Fibroblast of lung (primary cell): ENCODE measurements around the gene FSHR. TPM values are rescaled to one million over a fixed set of nuclear protein-coding genes. Genes with fewer than 3 reads are reported as not detected.

Source experiments
- DNase-seq, 2 donors: peaks; one replicate each; pipeline versions ENCODE4 v3.0.0 to v3.0.0-alpha.2; 2010; ENCODE audit warnings: low read depth in 2 of 2
- H2AFZ ChIP-seq: 2 replicates; pipeline ENCODE4 v1.5.1; 2012; ENCODE audit warnings: low read length, control low read depth, inconsistent platforms
- H3K27ac ChIP-seq: 2 replicates; pipeline ENCODE4 v1.5.1; 2011; ENCODE audit warnings: low read length, control low read depth; ENCODE audit not compliant: insufficient read depth
- H3K27me3 ChIP-seq: 2 replicates; pipeline ENCODE4 v1.5.1; 2011; ENCODE audit warnings: mild to moderate bottlenecking, low read length; ENCODE audit not compliant: control insufficient read depth, insufficient read depth
- H3K36me3 ChIP-seq: 2 replicates; pipeline ENCODE4 v1.5.1; 2011; ENCODE audit warnings: low read length; ENCODE audit not compliant: control insufficient read depth, insufficient read depth
- H3K4me1 ChIP-seq: 2 replicates; pipeline ENCODE4 v1.5.1; 2011; ENCODE audit warnings: low read length; ENCODE audit not compliant: control insufficient read depth, insufficient read depth; ENCODE audit errors: extremely low read depth
- H3K4me2 ChIP-seq: 2 replicates; pipeline ENCODE4 v1.5.1; 2011; ENCODE audit warnings: low read length, control low read depth; ENCODE audit not compliant: insufficient read depth; ENCODE audit errors: extremely low read depth
- H3K4me3 ChIP-seq, 4 experiments: fragments of 200-600 bp in 1 of 4; sonication (generic) in 1 of 4; replicated peaks in 1 of 4; 2 replicates each; pipeline ENCODE4 v1.5.1; 2011 to 2016; ENCODE audit warnings: low read length in 4 of 4, low read depth in 3 of 4, mild to moderate bottlenecking in 3 of 4, control low read depth in 2 of 4, inconsistent platforms in 1 of 4, mixed read lengths in 1 of 4; ENCODE audit not compliant: insufficient read depth in 1 of 4; ENCODE audit errors: control extremely low read depth in 1 of 4
- H3K79me2 ChIP-seq: 2 replicates; pipeline ENCODE4 v1.5.1; 2012; ENCODE audit warnings: mild to moderate bottlenecking, low read length, inconsistent platforms; ENCODE audit not compliant: control insufficient read depth, insufficient read depth
- H3K9ac ChIP-seq: 2 replicates; pipeline ENCODE4 v1.5.1; 2011; ENCODE audit warnings: mild to moderate bottlenecking, low read length, control low read depth; ENCODE audit not compliant: insufficient read depth
- H3K9me3 ChIP-seq: 2 replicates; pipeline ENCODE4 v1.5.1; 2012; ENCODE audit warnings: low read depth, low read length; ENCODE audit not compliant: control insufficient read depth, insufficient read depth
- H4K20me1 ChIP-seq: 2 replicates; pipeline ENCODE4 v1.5.1; 2011; ENCODE audit warnings: low read length; ENCODE audit not compliant: control insufficient read depth, insufficient read depth; ENCODE audit errors: extremely low read depth
- CTCF ChIP-seq, 2 donors: IDR thresholded peaks in 1 of 2; conservative IDR thresholded peaks in 1 of 2; 1 replicate in 1 of 2; 2 replicates in 1 of 2; pipeline ENCODE4 v1.5.1; 2011 to 2012; ENCODE audit warnings: low read length in 2 of 2, control low read depth in 1 of 2, inconsistent platforms in 1 of 2, low read depth in 1 of 2, mild to moderate bottlenecking in 1 of 2
- EZH2 ChIP-seq: IDR thresholded peaks from 2 replicates; pipeline ENCODE4 v1.5.1; 2012; ENCODE audit warnings: low read length, control low read depth, mild to moderate bottlenecking; ENCODE audit errors: missing control alignments
- polyA plus RNA-seq, 2 donors: library from polyadenylated mRNA; depleted of rRNA in 1 of 2; stranded (reverse) in 1 of 2; unstranded in 1 of 2; fragments of >200 nt; gene quantifications; 2 replicates each; pipeline ENCODE4 v1.2.1, GENCODE V29; 2011 to 2012; ENCODE audit warnings: missing spikeins in 1 of 2
- total RNA-seq: library from RNA; depleted of rRNA; stranded (reverse); fragments of >200 nt; gene quantifications from 2 replicates; pipeline ENCODE4 v1.2.1, GENCODE V29; 2014

FSHR gene
- total and polyA plus RNA-seq, 2 donors (not counting 1 experiment from before 2014, with no cell fraction given): not detected

GRCh38 chr2:48929571-48930301 lies 224.6 kb downstream of the FSHR start:
- no peaks in the 10 kb centered on the region for H3K36me3 ChIP-seq

GRCh38 chr2:48927355-48927754 lies 227.0 kb downstream of the FSHR start:
- no peak overlapping the region for H2AFZ ChIP-seq
- H3K79me2 ChIP-seq: no peaks in the 10 kb centered on the region
- no peak overlapping the region for H3K4me2 ChIP-seq
- no peaks in the 10 kb centered on the region for H3K36me3 ChIP-seq
- no peak overlapping the region for H3K9ac ChIP-seq
- TF ChIP-seq EZH2 (no peak), CTCF (conservative IDR thresholded peaks at IDR 0.05 in 1 of 2, IDR thresholded peaks at IDR 0.05 in 1 of 2; ENCODE audit: low read depth in 1 of 2, low read length in 2 of 2) (no peak)
- H3K27ac ChIP-seq: no peak overlapping the region
- DNase-seq: no peak
- H3K27me3 ChIP-seq: no peaks in the 10 kb centered on the region
- no peaks in the 10 kb centered on the region for H4K20me1 ChIP-seq
- H3K9me3 ChIP-seq: no peaks in the 10 kb centered on the region
- no peak overlapping the region for H3K4me3 ChIP-seq
- no peaks in the 10 kb centered on the region for H3K4me1 ChIP-seq

More at GRCh38 chr2:48929571-48930301, 224.6 kb downstream of the FSHR start:
- no peak for TF ChIP-seq CTCF (conservative IDR thresholded peaks at IDR 0.05 in 1 of 2, IDR thresholded peaks at IDR 0.05 in 1 of 2; ENCODE audit: low read depth in 1 of 2, low read length in 2 of 2)
- TF ChIP-seq EZH2: no peak
- H4K20me1 ChIP-seq: no peaks in the 10 kb centered on the region
- no peaks in the 10 kb centered on the region for H3K4me1 ChIP-seq
- no peak overlapping the region for H2AFZ ChIP-seq
- H3K4me3 ChIP-seq: no peak overlapping the region
- no peak overlapping the region for H3K27ac ChIP-seq
- no peak overlapping the region for H3K4me2 ChIP-seq
- H3K27me3 ChIP-seq: no peaks in the 10 kb centered on the region
- no peaks in the 10 kb centered on the region for H3K79me2 ChIP-seq
- H3K9me3 ChIP-seq: no peaks in the 10 kb centered on the region
- no peak overlapping the region for H3K9ac ChIP-seq
- DNase-seq: no peak

- H3K9ac ChIP-seq: no peak overlapping the region
- H2AFZ ChIP-seq: no peak overlapping the region
- no peaks in the 10 kb centered on the region for H3K4me1 ChIP-seq
- DNase-seq: no peak
- no peak for TF ChIP-seq EZH2
- no peak for TF ChIP-seq CTCF (conservative IDR thresholded peaks at IDR 0.05 in 1 of 2, IDR thresholded peaks at IDR 0.05 in 1 of 2; ENCODE audit: low read depth in 1 of 2, low read length in 2 of 2)
- no peak overlapping the region for H3K4me3 ChIP-seq
- H3K79me2 ChIP-seq: no peaks in the 10 kb centered on the region
- H3K4me2 ChIP-seq: no peak overlapping the region
- no peak overlapping the region for H3K27ac ChIP-seq
- H3K27me3 ChIP-seq: no peaks in the 10 kb centered on the region
- no peaks in the 10 kb centered on the region for H3K36me3 ChIP-seq
- H4K20me1 ChIP-seq: no peaks in the 10 kb centered on the region
- no peaks in the 10 kb centered on the region for H3K9me3 ChIP-seq
Observed at GRCh38 chr2:48915884-48916283, 238.4 kb downstream of the FSHR start.
